ENCODE data around the gene ACAN.

GRCh38 chr15:88764448-88764847, 38.8 kb upstream of the ACAN start:
- TF ChIP-seq CTCF (IDR thresholded peaks at IDR 0.05) (no peak), POLR2A (IDR thresholded peaks at IDR 0.05) (no peak)

All from uterus (tissue), 2 donors.